ENCODE results near the gene ARHGAP40. TPM values are rescaled to one million over a fixed set of nuclear protein-coding genes. Genes with fewer than 3 reads are reported as not detected.

Gene ARHGAP40
- total RNA-seq, 3 donors from 2014 or later: not detected

DNA sequence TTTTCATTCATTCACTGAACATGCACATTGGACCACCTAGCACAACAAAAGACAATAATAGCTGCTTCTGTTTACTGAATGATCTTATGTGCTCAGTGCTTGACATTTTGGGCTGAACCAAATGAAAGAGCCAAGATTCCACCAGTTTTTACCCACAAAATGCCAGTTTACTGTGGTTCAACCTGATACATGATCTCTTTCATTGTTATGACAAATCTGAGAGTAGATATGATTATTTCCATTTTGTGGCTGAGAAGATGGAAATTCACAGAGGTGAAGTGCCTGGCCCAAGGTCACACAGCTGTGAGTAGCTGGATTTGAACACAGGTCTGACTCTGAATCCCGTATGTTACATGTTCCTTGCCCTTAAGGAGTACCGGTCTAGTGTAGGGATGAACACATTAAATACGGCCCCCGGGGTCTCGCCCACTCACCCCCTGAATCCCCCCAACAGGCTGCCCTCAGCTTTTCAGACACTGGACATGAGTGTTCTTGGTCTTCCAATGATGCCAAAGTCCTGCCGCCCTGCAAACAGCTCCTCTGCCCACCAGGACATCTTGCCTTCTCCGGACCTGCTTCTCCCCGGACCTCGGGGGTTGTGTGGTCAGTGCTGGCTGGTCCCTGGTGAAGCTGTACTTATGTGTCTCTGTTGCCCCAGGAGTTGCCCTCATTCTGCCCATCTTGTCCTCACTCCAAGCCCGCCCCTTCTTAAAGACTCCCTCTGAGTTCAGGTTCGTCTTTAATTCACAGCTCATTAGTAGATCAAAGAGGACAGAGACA lies 64.1 kb downstream of the ARHGAP40 start:
- no peaks in the 10 kb centered on the region for H3K9me3 ChIP-seq
- ATAC-seq: no peak
- H3K4me1 ChIP-seq (ENCODE audit: low read depth): no peaks in the 10 kb centered on the region
- no peaks in the 10 kb centered on the region for H3K36me3 ChIP-seq (ENCODE audit: low read depth)
- no peak overlapping the region for H3K4me3 ChIP-seq
- DNase-seq: no peak
- intact Hi-C loops (cut with DNase I, micrococcal nuclease): no loop called here
- TF ChIP-seq, protein P1, sequence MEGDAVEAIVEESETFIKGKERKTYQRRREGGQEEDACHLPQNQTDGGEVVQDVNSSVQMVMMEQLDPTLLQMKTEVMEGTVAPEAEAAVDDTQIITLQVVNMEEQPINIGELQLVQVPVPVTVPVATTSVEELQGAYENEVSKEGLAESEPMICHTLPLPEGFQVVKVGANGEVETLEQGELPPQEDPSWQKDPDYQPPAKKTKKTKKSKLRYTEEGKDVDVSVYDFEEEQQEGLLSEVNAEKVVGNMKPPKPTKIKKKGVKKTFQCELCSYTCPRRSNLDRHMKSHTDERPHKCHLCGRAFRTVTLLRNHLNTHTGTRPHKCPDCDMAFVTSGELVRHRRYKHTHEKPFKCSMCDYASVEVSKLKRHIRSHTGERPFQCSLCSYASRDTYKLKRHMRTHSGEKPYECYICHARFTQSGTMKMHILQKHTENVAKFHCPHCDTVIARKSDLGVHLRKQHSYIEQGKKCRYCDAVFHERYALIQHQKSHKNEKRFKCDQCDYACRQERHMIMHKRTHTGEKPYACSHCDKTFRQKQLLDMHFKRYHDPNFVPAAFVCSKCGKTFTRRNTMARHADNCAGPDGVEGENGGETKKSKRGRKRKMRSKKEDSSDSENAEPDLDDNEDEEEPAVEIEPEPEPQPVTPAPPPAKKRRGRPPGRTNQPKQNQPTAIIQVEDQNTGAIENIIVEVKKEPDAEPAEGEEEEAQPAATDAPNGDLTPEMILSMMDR (IDR thresholded peaks at IDR 0.05): no peak

DNA sequence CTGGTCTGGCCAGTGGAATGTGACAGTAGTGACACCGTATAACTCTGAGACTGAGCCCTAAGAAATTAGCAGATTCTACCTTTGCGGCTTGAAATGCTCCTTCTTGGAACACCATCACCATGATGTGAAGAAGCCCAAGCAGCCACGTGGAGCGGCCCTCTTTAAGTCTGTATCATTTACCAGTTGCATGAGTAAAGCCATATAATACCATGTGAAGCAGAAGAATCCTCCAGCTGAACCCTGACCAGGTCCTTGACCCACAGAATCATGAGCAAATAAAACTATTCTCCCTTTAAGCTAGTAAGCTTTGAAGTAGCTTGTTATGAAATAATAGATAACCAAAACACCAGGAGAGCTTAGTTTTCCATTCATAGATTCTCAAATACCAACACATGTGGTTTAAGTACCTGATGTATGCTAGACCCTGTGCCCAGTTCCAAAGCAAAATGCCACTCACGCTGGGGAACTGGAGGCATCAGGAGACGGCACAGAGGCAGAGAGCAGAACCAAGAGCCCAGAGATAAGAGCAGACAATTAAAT lies 65.9 kb downstream of the ARHGAP40 start:
- H3K9me3 ChIP-seq: no peaks in the 10 kb centered on the region
- no peaks in the 10 kb centered on the region for H3K4me1 ChIP-seq (ENCODE audit: low read depth)
- TF ChIP-seq, protein P1 (IDR thresholded peaks at IDR 0.05): no peak
- DNase-seq (no peak), ATAC-seq (no peak)
- intact Hi-C loops (cut with DNase I, micrococcal nuclease): no loop called here
- no peaks in the 10 kb centered on the region for H3K36me3 ChIP-seq (ENCODE audit: low read depth)
- H3K4me3 ChIP-seq: no peak overlapping the region

DNA sequence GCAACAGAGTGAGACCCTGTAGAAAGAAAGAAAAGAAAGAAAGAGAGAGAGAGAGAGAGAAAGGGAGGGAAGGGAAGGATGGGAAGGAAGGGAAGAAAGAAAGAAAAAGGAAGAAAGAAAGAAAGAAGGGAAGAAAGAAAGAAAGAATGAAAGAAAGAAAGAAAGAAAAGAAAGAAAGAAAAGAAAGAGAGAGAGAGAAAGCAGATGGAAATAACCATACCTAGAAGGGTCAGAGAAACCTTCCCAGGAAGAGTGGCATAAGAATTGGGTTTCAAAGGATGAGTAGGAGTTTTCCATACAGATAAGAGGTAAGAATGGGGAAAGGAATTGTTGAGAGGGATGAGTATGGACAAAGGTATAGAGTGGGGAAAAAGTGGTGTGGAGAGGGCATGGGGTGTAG lies 68.1 kb downstream of the ARHGAP40 start:
- no peaks in the 10 kb centered on the region for H3K36me3 ChIP-seq (ENCODE audit: low read depth)
- intact Hi-C loops (cut with DNase I, micrococcal nuclease): no loop called here
- TF ChIP-seq, protein P1 (IDR thresholded peaks at IDR 0.05): no peak
- no peak for ATAC-seq
- no peaks in the 10 kb centered on the region for H3K9me3 ChIP-seq
- H3K4me1 ChIP-seq (ENCODE audit: low read depth): peaks cover 5% of the 10 kb centered on the region
- no peak for DNase-seq
- no peak overlapping the region for H3K4me3 ChIP-seq

DNA sequence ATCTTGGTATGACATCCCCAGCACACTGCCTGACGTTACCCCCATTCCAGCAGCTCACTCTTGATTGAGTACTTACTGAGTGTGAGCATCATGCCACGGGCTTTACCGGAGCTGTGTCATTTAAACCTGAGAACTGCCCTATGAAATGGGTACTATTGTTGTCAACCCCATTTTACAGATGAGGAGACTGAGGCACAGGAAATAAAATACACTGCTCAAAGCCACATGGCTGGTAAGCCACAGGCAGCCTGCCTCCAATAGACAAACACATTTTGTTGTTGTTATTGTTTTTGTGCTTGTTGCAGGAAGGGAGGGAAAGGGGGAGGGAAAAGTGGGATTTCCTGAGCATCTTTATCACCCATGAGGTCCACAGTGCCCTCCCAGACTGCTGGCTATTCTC lies 69.2 kb downstream of the ARHGAP40 start:
- Histone ChIP-seq H3K4me3 (no peak overlapping the region), H3K9me3 (no peaks in the 10 kb centered on the region), H3K36me3 (ENCODE audit: low read depth) (no peaks in the 10 kb centered on the region), H3K4me1 (ENCODE audit: low read depth) (peaks cover 5% of the 10 kb centered on the region)
- TF ChIP-seq, protein P1 (IDR thresholded peaks at IDR 0.05): no peak
- intact Hi-C loops (cut with DNase I, micrococcal nuclease): no loop called here
- ATAC-seq (no peak), DNase-seq (no peak)

DNA sequence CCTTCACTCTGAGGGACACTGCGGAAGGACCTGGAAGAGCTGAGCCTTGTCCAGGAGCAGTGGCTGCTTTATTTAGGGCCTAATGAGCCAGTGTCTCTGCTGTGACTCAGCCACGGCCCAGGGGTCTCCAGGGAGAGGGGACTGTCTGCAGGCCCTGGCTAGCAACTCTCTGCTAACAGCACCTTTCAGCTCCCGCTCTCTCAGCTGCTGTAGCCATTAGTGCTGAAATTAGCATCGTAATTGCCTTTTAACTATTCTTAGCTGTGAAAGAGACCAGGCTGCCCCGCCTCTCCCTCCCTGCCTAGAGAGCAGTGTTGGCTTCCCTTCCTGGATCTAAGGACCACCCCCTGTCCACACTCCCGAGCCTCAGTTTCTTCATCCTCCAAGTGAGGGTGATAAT lies 69.6 kb downstream of the ARHGAP40 start:
- no peak for DNase-seq
- H3K9me3 ChIP-seq: no peaks in the 10 kb centered on the region
- intact Hi-C loops (cut with DNase I, micrococcal nuclease): no loop called here
- H3K4me3 ChIP-seq: no peak overlapping the region
- ATAC-seq: no peak
- H3K36me3 ChIP-seq (ENCODE audit: low read depth): no peaks in the 10 kb centered on the region
- TF ChIP-seq, protein P1 (IDR thresholded peaks at IDR 0.05): no peak
- peaks cover 5% of the 10 kb centered on the region for H3K4me1 ChIP-seq (ENCODE audit: low read depth)

Measured in mucosa of descending colon (tissue), 3 donors.